Tibial nerve (tissue), 4 donors: Measurements from ENCODE around the gene CMSS1.

Source experiments
- CTCF ChIP-seq, 5 experiments: fragments of 200-600 bp in 3 of 5; fragments of 450-650 bp in 2 of 5; sonication (generic) in 3 of 5; IDR thresholded peaks; one replicate each; pipeline ENCODE4 v1.5.1; 2016 to 2019; ENCODE audit warnings: antibody characterized with exemption in 5 of 5, mild to moderate bottlenecking in 3 of 5, moderate library complexity in 2 of 5
- EP300 ChIP-seq, 2 donors: sonication (generic); formaldehyde crosslinking; IDR thresholded peaks; one replicate each; pipeline ENCODE4 v1.6.1; 2017; ENCODE audit warnings: antibody characterized with exemption in 2 of 2, mild to moderate bottlenecking in 1 of 2
- POLR2A ChIP-seq, 2 donors: fragments of 450-650 bp; IDR thresholded peaks; one replicate each; pipeline ENCODE4 v1.6.1; 2017; ENCODE audit warnings: antibody characterized with exemption in 2 of 2, mild to moderate bottlenecking in 2 of 2, moderate library complexity in 2 of 2

- TF ChIP-seq CTCF (IDR thresholded peaks at IDR 0.05), result no peak
- no peak for TF ChIP-seq POLR2A (IDR thresholded peaks at IDR 0.05)
- no peak for TF ChIP-seq EP300 (IDR thresholded peaks at IDR 0.05)
These were observed 34.3 kb downstream of the CMSS1 start for GRCh38 chr3:99851955-99852354.
